Endothelial cell (in vitro differentiated cells): Measurements from ENCODE around the gene NR2F1-AS1. TPM values are rescaled to one million over a fixed set of nuclear protein-coding genes. Genes with fewer than 3 reads are reported as not detected.
"Not testable (repeated sequence)": the region's sequence is repeated elsewhere in the genome, so short reads cannot be mapped to it uniquely, and the experiment has no call there.

Experiments used
- DNase-seq: peaks from one replicate; pipeline ENCODE4 v3.0.0; 2021; ENCODE audit warnings: low spot score
- H3K27ac Mint-ChIP-seq: one replicate; pipeline ENCODE4 v1.8.0; 2021; ENCODE audit warnings: mixed read lengths, inconsistent platforms; ENCODE audit not compliant: unreplicated experiment
- H3K27me3 Mint-ChIP-seq: one replicate; pipeline ENCODE4 v1.8.0; 2021; ENCODE audit warnings: mild to moderate bottlenecking, moderate library complexity, mixed read lengths, inconsistent platforms; ENCODE audit not compliant: unreplicated experiment
- H3K36me3 Mint-ChIP-seq: one replicate; pipeline ENCODE4 v1.8.0; 2021; ENCODE audit warnings: mild to moderate bottlenecking, low read depth, mixed read lengths, inconsistent platforms; ENCODE audit not compliant: unreplicated experiment
- H3K4me1 Mint-ChIP-seq: one replicate; pipeline ENCODE4 v1.8.0; 2021; ENCODE audit warnings: mild to moderate bottlenecking, mixed read lengths, inconsistent platforms; ENCODE audit not compliant: unreplicated experiment
- H3K4me3 Mint-ChIP-seq: one replicate; pipeline ENCODE4 v1.8.0; 2021; ENCODE audit warnings: mild to moderate bottlenecking, mixed read lengths, inconsistent platforms; ENCODE audit not compliant: unreplicated experiment
- H3K9me3 Mint-ChIP-seq: one replicate; pipeline ENCODE4 v1.8.0; 2021; ENCODE audit warnings: mixed read lengths, inconsistent platforms; ENCODE audit not compliant: unreplicated experiment
- total RNA-seq: library from RNA; stranded (reverse); fragmentation: NEBNext Ultra II Directional; extraction: Animal tissue kit (Norgen Biotek cat#: 25700); gene quantifications from one replicate; pipeline ENCODE4 v1.2.1, GENCODE V29; 2021; ENCODE audit not compliant: unreplicated experiment
- TF ChIP-seq, protein P1 (sequence below): fragments of 200-600 bp; sonication (generic); IDR thresholded peaks from one replicate; pipeline ENCODE4 v1.5.0; 2021; ENCODE audit warnings: antibody characterized with exemption; ENCODE audit not compliant: unreplicated experiment

NR2F1-AS1 gene
- total RNA-seq, 1 donor from 2014 or later, result 6.4 TPM

DNA sequence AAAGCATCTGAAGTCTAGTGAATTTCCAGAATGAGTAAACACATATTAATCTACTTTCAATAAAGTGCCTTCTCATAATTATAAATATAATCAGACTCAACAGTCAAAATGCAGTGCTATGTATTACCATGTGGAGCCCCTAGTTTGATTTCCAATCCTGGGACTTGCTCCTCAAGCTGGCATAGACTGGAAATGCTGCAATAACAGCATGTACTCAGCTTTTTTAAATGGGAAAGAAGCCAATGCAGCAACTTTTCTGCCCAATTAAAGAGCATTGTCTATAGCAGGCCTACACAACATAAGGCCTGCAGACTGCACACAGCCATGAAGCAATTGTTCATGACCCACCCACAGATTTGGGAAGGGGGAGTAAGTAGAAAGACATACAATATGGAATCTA lies 103.2 kb downstream of the NR2F1-AS1 start:
- Mint-ChIP-seq H3K36me3 (no peaks in the 10 kb centered on the region), H3K9me3 (no peaks in the 10 kb centered on the region)

DNA sequence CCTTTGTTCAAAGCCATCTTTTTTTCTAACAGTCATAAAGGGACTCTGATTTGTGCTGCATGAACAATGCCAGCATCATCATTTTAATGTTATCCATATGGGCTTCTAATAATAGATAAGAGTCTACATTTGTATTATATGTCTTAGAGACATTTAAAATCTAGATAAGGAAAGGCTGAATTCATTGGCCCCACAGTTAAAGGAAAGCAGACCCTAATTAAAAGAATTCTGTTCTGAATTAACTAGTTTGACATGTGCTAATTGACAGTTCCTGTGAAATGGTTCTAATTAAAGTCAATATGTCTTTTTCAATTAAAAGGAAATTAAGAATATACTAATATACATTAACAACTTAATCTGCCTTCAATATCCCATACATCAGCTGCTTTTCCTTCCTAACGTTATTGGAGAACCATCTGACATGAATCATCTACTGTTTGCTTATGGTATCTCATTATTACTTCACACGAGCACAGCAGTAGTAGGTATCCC lies 104.7 kb downstream of the NR2F1-AS1 start:
- Mint-ChIP-seq H3K9me3 (no peaks in the 10 kb centered on the region), H3K4me1 (no peaks in the 10 kb centered on the region), H3K27me3 (no peaks in the 10 kb centered on the region), H3K27ac (no peak overlapping the region), H3K36me3 (no peaks in the 10 kb centered on the region), H3K4me3 (no peak overlapping the region)
- TF ChIP-seq, protein P1, sequence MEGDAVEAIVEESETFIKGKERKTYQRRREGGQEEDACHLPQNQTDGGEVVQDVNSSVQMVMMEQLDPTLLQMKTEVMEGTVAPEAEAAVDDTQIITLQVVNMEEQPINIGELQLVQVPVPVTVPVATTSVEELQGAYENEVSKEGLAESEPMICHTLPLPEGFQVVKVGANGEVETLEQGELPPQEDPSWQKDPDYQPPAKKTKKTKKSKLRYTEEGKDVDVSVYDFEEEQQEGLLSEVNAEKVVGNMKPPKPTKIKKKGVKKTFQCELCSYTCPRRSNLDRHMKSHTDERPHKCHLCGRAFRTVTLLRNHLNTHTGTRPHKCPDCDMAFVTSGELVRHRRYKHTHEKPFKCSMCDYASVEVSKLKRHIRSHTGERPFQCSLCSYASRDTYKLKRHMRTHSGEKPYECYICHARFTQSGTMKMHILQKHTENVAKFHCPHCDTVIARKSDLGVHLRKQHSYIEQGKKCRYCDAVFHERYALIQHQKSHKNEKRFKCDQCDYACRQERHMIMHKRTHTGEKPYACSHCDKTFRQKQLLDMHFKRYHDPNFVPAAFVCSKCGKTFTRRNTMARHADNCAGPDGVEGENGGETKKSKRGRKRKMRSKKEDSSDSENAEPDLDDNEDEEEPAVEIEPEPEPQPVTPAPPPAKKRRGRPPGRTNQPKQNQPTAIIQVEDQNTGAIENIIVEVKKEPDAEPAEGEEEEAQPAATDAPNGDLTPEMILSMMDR, result no peak
- DNase-seq, result no peak

More for the DNA sequence above, 103.2 kb downstream of the NR2F1-AS1 start:
- DNase-seq, result no peak
- Mint-ChIP-seq H3K27me3 (no peaks in the 10 kb centered on the region), H3K4me1 (no peaks in the 10 kb centered on the region), H3K4me3 (no peak overlapping the region), H3K27ac (no peak overlapping the region)
- TF ChIP-seq, protein P1, result no peak

DNA sequence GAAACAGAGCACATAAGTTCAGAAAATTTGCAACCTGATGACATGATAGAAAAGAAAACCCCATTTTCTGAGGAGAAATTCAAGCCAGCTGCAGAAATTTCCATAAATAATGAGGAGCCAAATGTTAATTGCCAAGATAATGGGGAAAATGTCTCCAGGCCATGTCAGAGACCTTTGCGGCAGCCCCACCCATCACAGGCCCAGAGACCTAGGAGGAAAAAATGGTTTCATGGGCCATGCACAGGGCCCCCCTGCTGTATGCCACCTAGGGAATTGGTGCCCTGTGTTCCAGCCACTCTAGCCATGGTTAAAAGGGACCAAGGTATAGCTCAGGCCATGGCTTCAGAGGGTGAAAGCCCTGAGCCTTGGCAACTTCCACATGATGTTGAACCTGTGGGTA lies 118.1 kb downstream of the NR2F1-AS1 start:
- Mint-ChIP-seq H3K27ac (no peak overlapping the region), H3K27me3 (no peaks in the 10 kb centered on the region), H3K36me3 (peaks cover 22% of the 10 kb centered on the region), H3K9me3 (peaks cover 13% of the 10 kb centered on the region), H3K4me1 (no peaks in the 10 kb centered on the region), H3K4me3 (no peak overlapping the region)
- DNase-seq, result no peak
- TF ChIP-seq, protein P1, result no peak

DNA sequence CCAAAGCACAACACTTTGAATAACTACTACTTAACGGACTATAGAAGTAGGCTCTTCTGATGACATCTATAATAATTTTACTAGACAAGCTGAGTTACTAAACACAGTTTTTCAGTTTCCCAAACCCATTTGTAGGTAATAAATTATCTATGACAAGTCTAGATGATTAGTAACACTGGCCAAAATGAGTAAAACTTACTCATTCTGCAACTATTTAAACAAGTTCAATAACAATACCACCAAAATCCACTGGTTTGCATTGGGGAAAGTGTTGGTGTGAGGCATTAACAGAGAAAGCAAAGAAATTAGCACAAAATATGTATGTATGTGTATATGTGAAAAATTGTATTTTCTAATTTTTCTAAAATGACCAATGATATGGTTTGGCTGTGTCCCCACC lies 119.3 kb downstream of the NR2F1-AS1 start:
- Mint-ChIP-seq H3K36me3 (peaks cover 18% of the 10 kb centered on the region), H3K9me3 (peaks cover 13% of the 10 kb centered on the region), H3K4me3 (no peak overlapping the region), H3K4me1 (no peaks in the 10 kb centered on the region), H3K27ac (no peak overlapping the region), H3K27me3 (no peaks in the 10 kb centered on the region)
- no peak for DNase-seq
- TF ChIP-seq, protein P1, result no peak

DNA sequence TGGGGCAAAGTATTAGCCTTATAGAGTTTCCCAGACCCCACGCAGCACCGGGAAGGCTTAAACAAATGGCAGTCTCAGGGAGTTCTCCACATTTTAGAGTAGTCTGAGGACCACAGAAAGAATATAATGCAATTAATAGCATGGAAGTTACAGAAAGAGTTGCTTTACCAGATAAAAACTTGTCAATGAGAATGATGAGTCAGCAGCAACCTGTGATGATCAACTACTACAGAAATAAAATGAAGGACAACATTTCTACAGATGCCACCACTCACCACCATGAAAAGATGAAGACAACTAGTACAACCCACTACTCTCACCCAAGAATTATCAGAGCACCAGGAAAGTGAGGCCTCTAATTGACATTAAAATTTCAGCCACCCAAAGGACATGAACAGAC lies 120.7 kb downstream of the NR2F1-AS1 start:
- peaks cover 1% of the 10 kb centered on the region for H3K27me3 Mint-ChIP-seq
- H3K36me3 Mint-ChIP-seq, result peaks cover 17% of the 10 kb centered on the region
- no peak overlapping the region for H3K4me3 Mint-ChIP-seq
- TF ChIP-seq, protein P1, result no peak
- H3K27ac Mint-ChIP-seq, result no peak overlapping the region
- peaks cover 13% of the 10 kb centered on the region for H3K9me3 Mint-ChIP-seq
- no peak for DNase-seq
- H3K4me1 Mint-ChIP-seq, result no peaks in the 10 kb centered on the region

DNA sequence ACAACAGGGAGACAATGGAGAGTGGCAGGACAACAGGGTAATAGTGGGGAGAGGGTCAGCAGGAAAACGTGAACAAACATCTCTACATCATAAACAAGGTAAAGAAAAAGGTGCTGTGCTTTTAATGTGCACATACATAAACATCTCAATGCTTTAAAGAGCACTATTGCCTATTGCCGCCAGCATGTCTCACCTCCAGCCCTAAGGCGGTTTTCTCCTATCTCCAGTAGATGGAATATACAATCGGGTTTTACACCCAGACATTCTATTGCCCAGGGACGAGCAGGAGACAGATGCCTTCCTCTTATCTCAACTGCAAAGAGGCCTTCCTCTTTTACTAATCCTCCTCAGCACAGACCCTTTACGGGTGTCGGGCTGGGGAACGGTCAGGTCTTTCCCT lies 124.2 kb downstream of the NR2F1-AS1 start:
- H3K4me1 Mint-ChIP-seq, DNase-seq, H3K9me3 Mint-ChIP-seq, H3K27me3 Mint-ChIP-seq, H3K4me3 Mint-ChIP-seq, H3K36me3 Mint-ChIP-seq, H3K27ac Mint-ChIP-seq: not testable (repeated sequence)
